K562 (cell line): Measurements from ENCODE around the gene SIRT4. TPM values are rescaled to one million over a fixed set of nuclear protein-coding genes. Genes with fewer than 3 reads are reported as not detected.

Source experiments
- ATAC-seq: fragments of 200-7000 bp; cut with Tn5 transposase; 3 replicates; pipeline ENCODE4 v1.9.1; 2020; ENCODE audit warnings: moderate library complexity
- BruUV-seq: library from RNA; stranded (reverse); fragments of 400-500 nt; replicated peaks from 2 replicates; lab custom pipeline; 2021; lab: Mats Ljungman, UMichigan
- CTCF ChIA-PET: fragments of 300-600 bp; formaldehyde crosslinking; extraction: SDS; loops from one replicate; lab custom pipeline; 2021; ENCODE audit warnings: low intra/inter-chr PET ratio; lab: Yijun Ruan, JAX
- POLR2A ChIA-PET: fragments of 300-600, 350-650 bp; sonication (Branson Sonifier 250); formaldehyde crosslinking; extraction: SDS; loops from one replicate; lab custom pipeline; 2021; ENCODE audit warnings: antibody characterized with exemption, inconsistent platforms; lab: Yijun Ruan, JAX
- DNase-seq, 4 experiments: peaks; one replicate each; pipeline versions ENCODE4 v3.0.0 to v3.0.0-alpha.2; 2011 to 2018; ENCODE audit warnings: low spot score in 3 of 4, mixed read lengths in 3 of 4; ENCODE audit errors: extremely low read depth in 1 of 4
- FAIRE-seq: peaks from 2 replicates; lab custom pipeline; 2011; peaks lifted over from hg19 to GRCh38; lab: Jason Lieb, UNC
- H2AFZ ChIP-seq: 2 replicates; pipeline ENCODE4 v1.6.0; 2011; ENCODE audit warnings: low read depth, low read length, control low read depth, inconsistent platforms
- H3K27ac ChIP-seq: fragments of 200-600 bp; 3 replicates; pipeline ENCODE4 v1.8.0; 2011; ENCODE audit warnings: low read depth, mild to moderate bottlenecking, control low read depth, inconsistent platforms, low read length, moderate library complexity, mixed read lengths; ENCODE audit errors: extremely low read depth
- H3K27me3 ChIP-seq, 2 experiments: fragments of 300-600 bp in 1 of 2; 2 replicates in 1 of 2; 3 replicates in 1 of 2; pipeline versions ENCODE4 v1.6.0 to v1.8.0; 2011; ENCODE audit warnings: inconsistent platforms in 2 of 2, low read length in 2 of 2, mild to moderate bottlenecking in 1 of 2, mixed read lengths in 1 of 2, moderate library complexity in 1 of 2; ENCODE audit not compliant: control insufficient read depth in 2 of 2, insufficient read depth in 2 of 2
- H3K36me3 ChIP-seq: fragments of 300-600 bp; 3 replicates; pipeline ENCODE4 v1.8.0; 2011; ENCODE audit warnings: mild to moderate bottlenecking, low read length, inconsistent platforms; ENCODE audit not compliant: control insufficient read depth, insufficient read depth
- H3K4me1 ChIP-seq, 2 experiments: fragments of 200-600 bp in 1 of 2; replicated peaks in 1 of 2; 2 replicates in 1 of 2; 3 replicates in 1 of 2; pipeline versions ENCODE4 v1.5.1 to v1.8.0; 2011; ENCODE audit warnings: inconsistent platforms in 2 of 2, low read length in 2 of 2, mild to moderate bottlenecking in 1 of 2, mixed read lengths in 1 of 2, moderate library complexity in 1 of 2; ENCODE audit not compliant: control insufficient read depth in 2 of 2, insufficient read depth in 2 of 2
- H3K4me2 ChIP-seq: 2 replicates; pipeline ENCODE4 v1.6.1; 2011; ENCODE audit warnings: low read length, control low read depth, inconsistent platforms, mixed read lengths; ENCODE audit not compliant: insufficient read depth
- H3K4me3 ChIP-seq: fragments of 200-600 bp; sonication (generic), shearing (Covaris generic); 2 replicates; pipeline ENCODE4 v1.5.1; 2016; ENCODE audit warnings: control low read depth, inconsistent platforms
- H3K79me2 ChIP-seq: fragments of 200-600 bp; 3 replicates; pipeline ENCODE4 v1.8.0; 2011; ENCODE audit warnings: low read length, inconsistent platforms; ENCODE audit not compliant: control insufficient read depth, insufficient read depth
- H3K9ac ChIP-seq, 2 experiments: 2 replicates each; pipeline versions ENCODE4 v1.6.0 to v1.6.1; 2011; ENCODE audit warnings: low read depth in 2 of 2, low read length in 2 of 2, control low read depth in 1 of 2, inconsistent platforms in 1 of 2, mild to moderate bottlenecking in 1 of 2, mixed read lengths in 1 of 2; ENCODE audit not compliant: insufficient read depth in 1 of 2
- H3K9me1 ChIP-seq: one replicate; pipeline ENCODE4 v1.6.0; 2011; ENCODE audit warnings: inconsistent platforms, mild to moderate bottlenecking, low read length, moderate library complexity; ENCODE audit not compliant: control insufficient read depth, insufficient read depth
- H3K9me3 ChIP-seq: replicated peaks from 2 replicates; pipeline ENCODE4 v1.5.1; 2011; ENCODE audit warnings: low read depth, low read length, inconsistent platforms; ENCODE audit not compliant: control insufficient read depth, insufficient read depth
- H4K20me1 ChIP-seq: replicated peaks from 2 replicates; pipeline ENCODE4 v1.6.1; 2011; ENCODE audit warnings: low read length, inconsistent platforms, mixed read lengths; ENCODE audit not compliant: control insufficient read depth, insufficient read depth
- BRCA1 ChIP-seq, 2 experiments: fragments of 450-650 bp in 1 of 2; sonication (generic) in 1 of 2; formaldehyde crosslinking in 1 of 2; IDR thresholded peaks; 2 replicates each; pipeline versions ENCODE4 v1.5.0 to v1.6.1; 2017 to 2020; ENCODE audit warnings: mild to moderate bottlenecking in 1 of 2, missing genetic modification reagents in 1 of 2
- BRF1 ChIP-seq: IDR thresholded peaks from 3 replicates; pipeline ENCODE4 v1.6.1; 2011; ENCODE audit warnings: borderline replicate concordance, mild to moderate bottlenecking; ENCODE audit not compliant: insufficient read length; ENCODE audit errors: extremely low read depth
- IFI16 ChIP-seq: fragments of 250-450 bp; sonication (Bioruptor Pico); IDR thresholded peaks from 2 replicates; pipeline ENCODE4 v2.1.2; 2022; ENCODE audit warnings: mild to moderate bottlenecking, inconsistent platforms
- MBD2 ChIP-seq: sonication (generic); IDR thresholded peaks from 2 replicates; pipeline ENCODE4 v1.6.1; 2016; ENCODE audit warnings: low read depth, borderline replicate concordance
- PCBP2 ChIP-seq: fragments of 200-400 bp; formaldehyde crosslinking; IDR thresholded peaks from 2 replicates; pipeline ENCODE4 v1.6.1; 2018; ENCODE audit warnings: low read length, low read depth, mild to moderate bottlenecking, moderate library complexity; ENCODE audit not compliant: poor library complexity, severe bottlenecking
- POLR2G ChIP-seq: fragments of 200-400 bp; formaldehyde crosslinking; IDR thresholded peaks from 2 replicates; pipeline ENCODE4 v1.6.1; 2017; ENCODE audit warnings: low read depth, mild to moderate bottlenecking, antibody characterized with exemption, low read length, moderate library complexity
- RAD21 ChIP-seq, 2 experiments: fragments of 250-450 bp in 1 of 2; fragments of 450-650 bp in 1 of 2; sonication (Bioruptor Pico) in 1 of 2; formaldehyde crosslinking in 1 of 2; IDR thresholded peaks in 1 of 2; conservative IDR thresholded peaks in 1 of 2; 2 replicates each; pipeline versions ENCODE4 v1.4.0 to v1.8.0; 2020 to 2022; ENCODE audit warnings: mild to moderate bottlenecking in 2 of 2, moderate library complexity in 1 of 2
- SAFB2 ChIP-seq: fragments of 200-400 bp; formaldehyde crosslinking; IDR thresholded peaks from 2 replicates; pipeline ENCODE4 v1.6.1; 2018; ENCODE audit warnings: borderline replicate concordance, low read length, low read depth, moderate library complexity; ENCODE audit not compliant: severe bottlenecking
- TSC22D4 ChIP-seq: fragments of 450-650 bp; IDR thresholded peaks from 2 replicates; pipeline ENCODE4 v1.6.1; 2016; ENCODE audit warnings: missing genetic modification characterization, missing biosample characterization, control low read depth
- ZNF140 ChIP-seq: fragments of 250-450 bp; sonication (Bioruptor Pico); IDR thresholded peaks from 2 replicates; pipeline ENCODE4 v1.8.0; 2021; ENCODE audit warnings: moderate library complexity, mild to moderate bottlenecking, inconsistent platforms
- ZNF324 ChIP-seq: fragments of 250-450 bp; sonication (Bioruptor Pico); IDR thresholded peaks from 2 replicates; pipeline ENCODE4 v1.4.0; 2020; ENCODE audit warnings: mild to moderate bottlenecking
- ZNF444 ChIP-seq: fragments of 250-450 bp; sonication (Bioruptor Pico); IDR thresholded peaks from 2 replicates; pipeline ENCODE4 v1.4.0; 2020; ENCODE audit warnings: mild to moderate bottlenecking, moderate library complexity
- ZNF707 ChIP-seq: fragments of 250-450 bp; sonication (Bioruptor Pico); conservative IDR thresholded peaks from 2 replicates; pipeline ENCODE4 v1.8.0; 2022; ENCODE audit warnings: inconsistent platforms, mild to moderate bottlenecking, moderate library complexity
- ZNF764 ChIP-seq: fragments of 250-450 bp; sonication (Bioruptor Pico); IDR thresholded peaks from 2 replicates; pipeline ENCODE4 v1.4.0; 2020; ENCODE audit warnings: low read depth, mild to moderate bottlenecking, moderate library complexity
- WGBS: fragments of 100-300 bp; shearing (Covaris generic); methylation state at CpG from one replicate; pipeline ENCODE4 v1.1.6; 2016; ENCODE audit warnings: low coverage, mixed read lengths; ENCODE audit not compliant: insufficient coverage; ENCODE audit errors: missing lambda C conversion rate; 5-methylcytosine and 5-hydroxymethylcytosine counted together
- in situ Hi-C: fragments of 300-500 bp; cut with MboI; formaldehyde crosslinking; loops from 4 replicates; pipeline ENCODE4 v1.15.0; 2018; ENCODE audit warnings: inconsistent platforms, mixed read lengths
- intact Hi-C: fragments of 100-400 bp; cut with micrococcal nuclease; formaldehyde crosslinking; loops from 2 replicates; pipeline ENCODE4 v1.14.2; 2022
- polyA plus RNA-seq, 8 experiments: library from polyadenylated mRNA; depleted of rRNA in 4 of 8; stranded (reverse) in 5 of 8; unstranded in 3 of 8; fragments of >200 nt; fragmentation: Nextera tagmentation in 2 of 8; fragmentation: Illumina TruSeq in 1 of 8; extraction: Ambion mirVana in 2 of 8; extraction: Trizol in 1 of 8; gene quantifications; 2 replicates each; pipeline versions ENCODE4 v1.2.1 to v1.2.3, GENCODE V29; 2011 to 2014; ENCODE audit warnings: inconsistent platforms in 1 of 8, missing spikeins in 1 of 8
- total RNA-seq, 7 experiments: library from RNA; depleted of rRNA in 6 of 7; stranded (reverse); fragments of >200 nt in 6 of 7; fragmentation: Illumina TruSeq in 2 of 7; extraction: Trizol in 2 of 7; gene quantifications; 2 replicates each; pipeline versions ENCODE4 v1.2.1 to v1.2.3, GENCODE V29; 2011 to 2021; ENCODE audit warnings: low replicate concordance in 1 of 7
- TF ChIP-seq, protein P1 (sequence below): sonication (generic); formaldehyde crosslinking; IDR thresholded peaks from 2 replicates; pipeline ENCODE4 v1.8.1; 2023; ENCODE audit warnings: mild to moderate bottlenecking, missing genetic modification reagents
- TF ChIP-seq, protein P2 (sequence below): fragments of 250-450 bp; sonication (Bioruptor Pico); IDR thresholded peaks from 2 replicates; pipeline ENCODE4 v1.5.0; 2020; ENCODE audit warnings: mild to moderate bottlenecking

The SIRT4 gene
- total and polyA plus RNA-seq, 9 of the 15 experiments (the other 6 are each of a cell fraction or from before 2014, with no cell fraction given), result 0.86 to 5.2 (median 2.4) TPM

DNA sequence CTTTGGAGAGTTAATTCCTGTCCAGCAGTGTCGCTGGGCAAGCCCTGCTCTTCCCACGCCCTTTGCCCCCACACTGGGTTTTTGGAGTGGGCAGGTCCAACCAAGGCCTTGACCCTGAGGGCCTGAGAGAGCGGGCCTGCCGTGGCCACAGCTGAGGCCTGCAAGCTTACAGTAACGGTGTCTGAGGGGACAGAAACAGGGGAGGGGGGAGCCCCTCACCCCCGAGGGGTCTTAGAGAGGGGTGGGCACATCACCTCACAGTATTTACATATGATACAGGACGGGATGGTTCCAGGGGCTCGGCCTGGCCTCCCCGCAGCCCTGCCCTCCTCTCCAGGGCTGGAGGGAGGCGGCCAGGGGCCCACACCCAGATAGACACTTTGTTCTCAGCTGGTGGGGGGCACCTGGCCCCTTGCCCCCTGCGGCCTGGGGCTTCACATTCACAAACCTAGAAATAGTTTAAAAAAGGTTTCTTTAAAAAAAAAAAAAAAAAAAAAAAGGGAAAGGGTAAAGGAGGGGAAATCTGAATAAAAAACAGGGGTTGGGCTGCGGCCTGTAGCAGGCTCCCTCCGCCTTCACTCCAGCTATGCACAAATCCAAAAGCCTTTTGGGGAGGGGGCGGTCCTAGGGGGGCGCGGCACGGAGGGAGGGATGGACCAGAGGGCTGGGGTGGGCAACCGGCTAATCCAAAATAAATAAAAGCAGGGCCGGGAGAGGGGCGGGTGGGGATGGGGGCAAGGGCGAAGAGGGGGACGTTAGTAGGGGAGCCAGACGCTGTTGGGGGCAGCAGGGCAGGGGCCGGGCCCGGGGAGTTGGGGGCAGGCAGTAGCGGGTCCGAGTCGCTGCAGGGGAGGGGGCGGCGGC is 40.3 kb downstream of the SIRT4 start (continued):
- no peak for TF ChIP-seq ZNF707
- no peak for TF ChIP-seq BRCA1 (IDR thresholded peaks at IDR 0.05)
- TF ChIP-seq BRCA1 (CRISPR knock-in tag; IDR thresholded peaks at IDR 0.05), result no peak
- TF ChIP-seq TSC22D4, result no peak
- TF ChIP-seq SAFB2, result no peak
- TF ChIP-seq BRF1, result no peak
- TF ChIP-seq IFI16, result no peak
- no peak for TF ChIP-seq ZNF140
- no peak for TF ChIP-seq MBD2
- TF ChIP-seq, all 486 proteins: peak for 0

DNA sequence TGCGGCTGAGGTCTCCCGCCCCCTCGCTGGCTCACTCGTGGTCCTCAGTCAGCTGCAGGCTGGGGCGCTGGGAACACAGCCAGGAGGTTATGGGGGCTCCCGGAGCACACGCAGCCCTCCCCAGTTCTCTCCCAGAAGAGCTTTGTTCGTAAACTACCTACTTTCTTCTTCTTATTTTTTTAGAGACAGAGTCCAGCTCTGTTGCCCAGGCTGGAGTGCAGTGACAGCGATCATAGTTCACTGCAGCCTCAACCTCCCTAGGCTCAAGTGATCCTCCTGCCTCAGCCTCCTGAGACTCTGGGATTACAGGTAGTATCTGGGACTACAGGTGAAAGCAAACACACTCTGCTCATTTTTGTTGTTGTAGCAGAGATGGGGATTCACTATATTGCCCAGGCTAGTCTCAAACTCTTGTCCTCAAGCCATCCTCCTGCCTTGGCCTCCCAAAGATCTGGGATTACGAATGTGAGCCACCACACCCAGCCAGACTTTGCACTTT is 41.0 kb downstream of the SIRT4 start:
- no TSS peak for BruUV-seq
- ATAC-seq (no peak), DNase-seq (no peak), FAIRE-seq (no peak)
- Histone ChIP-seq H3K9ac (no peak overlapping the region), H3K4me2 (no peak overlapping the region), H3K36me3 (no peaks in the 10 kb centered on the region), H3K9me3 (0 out of 2 replicates have a peak, but pooled peaks cover 2% of the 10 kb centered on the region), H2AFZ (no peak overlapping the region), H3K27ac (no peak overlapping the region), H3K4me1 (peaks cover 0 to 13% of the 10 kb centered on the region in 2 experiments; a peak in 1 of 5 replicates), H3K9me1 (no peaks in the 10 kb centered on the region), H4K20me1 (no peaks in the 10 kb centered on the region; the same call in 1 of the 2 replicates), H3K79me2 (no peaks in the 10 kb centered on the region), H3K4me3 (no peak overlapping the region), H3K27me3 (peaks cover 12 to 28% of the 10 kb centered on the region in 2 experiments; a peak in 4 of 5 replicates)
- WGBS, result 24% methylated on average over 3 of the region's 10 CpGs
- ChIA-PET POLR2A (interaction anchor here (0.6 kb wide), 2 partner anchors 116 to 166 kb away, joined by 3 read pairs; no protein-coding TSS in a partner anchor), CTCF (no interaction called here)
- in situ Hi-C loops, result loop anchor here (25.0 kb wide), 1 partner anchor 319 kb away; no protein-coding TSS in a partner anchor
- intact Hi-C loops, result no loop called here
- TF ChIP-seq ZNF324 (CRISPR knock-in tag) (no peak), ZNF764 (no peak), POLR2G (no peak), ZNF444 (CRISPR knock-in tag) (no peak), RAD21 (CRISPR knock-in tag; conservative IDR thresholded peaks at IDR 0.05 in 1 of 2, IDR thresholded peaks at IDR 0.05 in 1 of 2) (no peak), PCBP2 (no peak)
- TF ChIP-seq, protein P1, sequence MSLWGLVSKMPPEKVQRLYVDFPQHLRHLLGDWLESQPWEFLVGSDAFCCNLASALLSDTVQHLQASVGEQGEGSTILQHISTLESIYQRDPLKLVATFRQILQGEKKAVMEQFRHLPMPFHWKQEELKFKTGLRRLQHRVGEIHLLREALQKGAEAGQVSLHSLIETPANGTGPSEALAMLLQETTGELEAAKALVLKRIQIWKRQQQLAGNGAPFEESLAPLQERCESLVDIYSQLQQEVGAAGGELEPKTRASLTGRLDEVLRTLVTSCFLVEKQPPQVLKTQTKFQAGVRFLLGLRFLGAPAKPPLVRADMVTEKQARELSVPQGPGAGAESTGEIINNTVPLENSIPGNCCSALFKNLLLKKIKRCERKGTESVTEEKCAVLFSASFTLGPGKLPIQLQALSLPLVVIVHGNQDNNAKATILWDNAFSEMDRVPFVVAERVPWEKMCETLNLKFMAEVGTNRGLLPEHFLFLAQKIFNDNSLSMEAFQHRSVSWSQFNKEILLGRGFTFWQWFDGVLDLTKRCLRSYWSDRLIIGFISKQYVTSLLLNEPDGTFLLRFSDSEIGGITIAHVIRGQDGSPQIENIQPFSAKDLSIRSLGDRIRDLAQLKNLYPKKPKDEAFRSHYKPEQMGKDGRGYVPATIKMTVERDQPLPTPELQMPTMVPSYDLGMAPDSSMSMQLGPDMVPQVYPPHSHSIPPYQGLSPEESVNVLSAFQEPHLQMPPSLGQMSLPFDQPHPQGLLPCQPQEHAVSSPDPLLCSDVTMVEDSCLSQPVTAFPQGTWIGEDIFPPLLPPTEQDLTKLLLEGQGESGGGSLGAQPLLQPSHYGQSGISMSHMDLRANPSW (CRISPR knock-in tag), result no peak
- TF ChIP-seq, protein P2, sequence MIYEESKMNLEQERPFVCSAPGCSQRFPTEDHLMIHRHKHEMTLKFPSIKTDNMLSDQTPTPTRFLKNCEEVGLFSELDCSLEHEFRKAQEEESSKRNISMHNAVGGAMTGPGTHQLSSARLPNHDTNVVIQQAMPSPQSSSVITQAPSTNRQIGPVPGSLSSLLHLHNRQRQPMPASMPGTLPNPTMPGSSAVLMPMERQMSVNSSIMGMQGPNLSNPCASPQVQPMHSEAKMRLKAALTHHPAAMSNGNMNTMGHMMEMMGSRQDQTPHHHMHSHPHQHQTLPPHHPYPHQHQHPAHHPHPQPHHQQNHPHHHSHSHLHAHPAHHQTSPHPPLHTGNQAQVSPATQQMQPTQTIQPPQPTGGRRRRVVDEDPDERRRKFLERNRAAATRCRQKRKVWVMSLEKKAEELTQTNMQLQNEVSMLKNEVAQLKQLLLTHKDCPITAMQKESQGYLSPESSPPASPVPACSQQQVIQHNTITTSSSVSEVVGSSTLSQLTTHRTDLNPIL (CRISPR knock-in tag), result no peak
